HG03060 (cell line): Measurements from ENCODE around the gene CGB7.
"Not testable (repeated sequence)": the region's sequence is repeated elsewhere in the genome, so short reads cannot be mapped to it uniquely, and the experiment has no call there.

Experiments used
- ATAC-seq: cut with Tn5 transposase; IDR thresholded peaks from one replicate; pipeline ENCODE4 v1.9.1; 2021; ENCODE audit warnings: low read depth, moderate number of reproducible peaks; ENCODE audit not compliant: unreplicated experiment

The CGB7 gene

DNA sequence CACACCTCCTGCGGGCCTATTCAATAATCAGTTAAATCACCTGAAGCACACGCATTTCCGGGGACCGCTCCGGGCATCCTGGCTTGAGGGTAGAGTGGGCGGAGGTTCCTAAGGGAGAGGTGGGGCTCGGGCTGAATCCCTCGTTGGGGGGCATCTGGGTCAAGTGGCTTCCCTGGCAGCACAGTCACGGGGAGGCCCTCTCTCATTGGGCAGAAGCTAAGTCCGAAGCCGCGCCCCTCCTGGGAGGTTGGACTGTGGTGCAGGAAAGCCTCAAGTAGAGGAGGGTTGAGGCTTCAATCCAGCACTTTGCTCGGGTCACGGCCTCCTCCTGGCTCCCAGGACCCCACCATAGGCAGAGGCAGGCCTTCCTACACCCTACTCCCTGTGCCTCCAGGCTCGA, 14.0 kb downstream of the CGB7 start, which contains the start of gene CGB5:
Gene CGB5 (plus strand): TSS at position 301 of the 400 bp plus-strand sequence. CDS start 362 bp downstream, outside the sequence.
- ATAC-seq: not testable (repeated sequence)

DNA sequence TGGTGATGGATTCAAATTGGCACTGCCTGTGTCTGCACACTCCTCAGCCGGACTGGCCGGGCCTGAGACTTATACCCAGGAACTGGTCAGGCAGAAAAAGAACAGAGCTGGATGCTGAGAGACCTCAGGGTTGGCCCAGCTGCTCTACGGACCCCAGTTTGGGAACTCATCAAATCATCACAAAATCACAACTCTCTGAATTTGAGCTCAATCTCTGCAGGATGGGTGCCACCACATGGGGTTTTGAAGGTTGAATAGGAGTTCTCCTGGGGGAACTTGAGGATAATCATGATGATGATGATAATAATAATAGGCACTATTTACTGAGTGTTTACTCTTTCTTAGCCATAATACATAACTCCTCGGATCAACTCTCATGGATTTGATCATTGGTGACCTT, 14.9 kb downstream of the CGB7 start:
- not testable (repeated sequence) for ATAC-seq

GRCh38 chr19:49042177-49042576, 15.4 kb downstream of the CGB7 start:
- no peak for ATAC-seq

DNA sequence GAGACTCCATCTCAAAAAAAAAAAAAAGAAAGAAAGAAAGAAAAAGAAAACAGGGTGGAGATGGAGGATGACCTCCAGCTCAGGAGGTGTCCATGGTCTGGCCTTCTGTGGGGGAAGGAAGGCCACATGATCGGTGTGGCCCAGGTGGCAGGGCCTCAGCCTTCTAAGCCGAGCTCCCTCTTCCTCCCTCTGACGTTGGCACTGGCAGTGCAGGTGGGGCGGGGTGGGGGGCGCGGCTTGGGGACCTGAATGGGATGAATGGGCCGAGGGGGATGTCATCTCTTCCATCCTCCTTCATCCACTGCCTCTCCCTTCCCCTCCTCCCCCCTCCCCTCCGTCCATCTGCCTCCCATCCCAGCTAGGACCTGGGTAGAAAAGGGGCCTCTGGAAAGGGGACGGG, 17.8 kb downstream of the CGB7 start:
- ATAC-seq: not testable (repeated sequence)

DNA sequence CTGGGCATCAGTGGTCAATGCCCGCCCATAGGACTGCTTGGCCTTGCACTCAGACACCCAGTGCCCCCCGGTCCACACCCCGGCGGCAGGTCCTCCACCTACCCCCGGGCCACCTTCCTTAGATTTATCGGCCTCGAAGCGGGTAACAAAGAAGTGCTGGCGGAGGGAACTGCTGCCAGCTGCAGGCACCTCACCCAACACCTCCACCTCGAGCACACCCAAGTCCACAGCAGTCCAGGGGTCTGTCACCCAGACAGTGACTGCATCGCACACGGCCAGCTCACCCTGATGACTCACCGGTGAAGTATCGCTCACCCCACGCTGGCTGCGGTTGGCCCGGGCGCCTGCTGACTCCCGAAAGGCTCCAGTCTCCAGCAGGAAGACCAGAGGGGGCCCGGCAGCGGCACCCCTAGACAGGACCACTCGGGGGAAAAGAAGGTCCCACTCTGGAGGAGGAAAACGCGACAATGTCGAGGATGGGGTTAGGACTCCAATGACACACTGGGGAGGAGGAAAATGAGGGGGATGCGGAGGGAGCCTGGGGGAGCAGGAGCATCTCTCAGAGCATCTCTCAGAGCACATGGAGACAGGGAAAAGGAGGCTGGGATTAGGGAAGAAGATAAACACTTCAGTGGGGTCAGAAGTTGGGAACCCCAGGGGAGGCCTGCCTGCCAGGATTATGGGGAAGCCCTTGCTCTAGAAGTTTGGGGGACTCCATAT, 18.8 kb downstream of the CGB7 start:
- not testable (repeated sequence) for ATAC-seq

- not testable (repeated sequence) for ATAC-seq
These were observed 19.4 kb downstream of the CGB7 start for GRCh38 chr19:49038111-49038510.

GRCh38 chr19:49036815-49037214, 20.7 kb downstream of the CGB7 start, which contains the start of gene CGB1:
TSS of gene CGB1 (minus strand) at chr19:49036895. CDS start at chr19:49036711, 184 bp downstream.
- ATAC-seq: not testable (repeated sequence)

GRCh38 chr19:49031642-49032301, 25.8 kb downstream of the CGB7 start, which contains the start of gene CGB2:
TSS of gene CGB2 (plus strand) at chr19:49031890. CDS start at chr19:49032096, 206 bp downstream.
- ATAC-seq: not testable (repeated sequence)

- ATAC-seq: not testable (repeated sequence)
These were observed 27.2 kb downstream of the CGB7 start for GRCh38 chr19:49030323-49030722.

DNA sequence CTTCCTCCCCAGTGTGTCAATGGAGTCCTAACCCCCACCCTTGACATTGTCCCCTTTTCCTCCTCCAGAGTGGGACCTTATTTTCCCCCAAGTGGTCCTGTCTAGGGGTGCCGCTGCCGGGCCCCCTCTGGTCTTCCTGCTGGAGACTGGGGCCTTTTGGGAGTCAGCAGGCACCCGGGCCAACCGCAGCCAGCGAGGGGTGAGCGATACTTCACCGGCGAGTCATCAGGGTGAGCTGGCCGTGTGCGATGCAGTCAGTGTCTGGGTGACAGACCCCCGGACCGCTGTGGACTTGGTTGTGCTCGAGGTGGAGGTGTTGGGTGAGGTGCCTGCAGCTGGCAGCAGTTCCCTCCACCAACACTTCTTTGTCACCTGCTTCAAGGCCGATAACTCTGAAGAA, 27.8 kb downstream of the CGB7 start:
- ATAC-seq: not testable (repeated sequence)

- not testable (repeated sequence) for ATAC-seq
These were observed 28.9 kb downstream of the CGB7 start for GRCh38 chr19:49028686-49029085.

GRCh38 chr19:49025599-49025998, 31.9 kb downstream of the CGB7 start:
- not testable (repeated sequence) for ATAC-seq

- ATAC-seq: not testable (repeated sequence)
These were observed 32.5 kb downstream of the CGB7 start for GRCh38 chr19:49025088-49025487.

- ATAC-seq: not testable (repeated sequence)
These were observed 33.3 kb downstream of the CGB7 start, which contains the start of gene CGB3 for GRCh38 chr19:49024233-49024632. TSS of gene CGB3 (minus strand) at chr19:49024333. CDS start at chr19:49023971, 362 bp downstream.

DNA sequence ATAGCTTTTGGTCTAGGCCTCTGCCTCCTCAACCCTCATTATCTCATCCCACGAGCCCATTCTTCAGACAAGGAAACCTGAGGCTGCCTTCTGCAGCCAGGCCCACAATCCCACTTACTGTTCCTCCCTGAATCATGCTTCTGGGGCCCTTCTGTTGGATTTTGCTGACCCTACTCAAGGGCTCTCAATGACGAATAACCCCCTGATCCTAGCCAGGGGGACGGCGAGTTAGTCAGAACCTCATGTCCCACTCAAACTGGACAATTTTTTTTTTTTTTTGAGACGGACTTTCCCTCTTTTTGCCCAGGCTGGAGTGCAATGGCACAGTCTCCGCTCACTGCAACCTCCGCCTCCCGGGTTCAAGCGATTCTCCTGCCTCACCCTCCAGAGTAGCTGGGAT, 35.4 kb downstream of the CGB7 start:
- no peak for ATAC-seq

DNA sequence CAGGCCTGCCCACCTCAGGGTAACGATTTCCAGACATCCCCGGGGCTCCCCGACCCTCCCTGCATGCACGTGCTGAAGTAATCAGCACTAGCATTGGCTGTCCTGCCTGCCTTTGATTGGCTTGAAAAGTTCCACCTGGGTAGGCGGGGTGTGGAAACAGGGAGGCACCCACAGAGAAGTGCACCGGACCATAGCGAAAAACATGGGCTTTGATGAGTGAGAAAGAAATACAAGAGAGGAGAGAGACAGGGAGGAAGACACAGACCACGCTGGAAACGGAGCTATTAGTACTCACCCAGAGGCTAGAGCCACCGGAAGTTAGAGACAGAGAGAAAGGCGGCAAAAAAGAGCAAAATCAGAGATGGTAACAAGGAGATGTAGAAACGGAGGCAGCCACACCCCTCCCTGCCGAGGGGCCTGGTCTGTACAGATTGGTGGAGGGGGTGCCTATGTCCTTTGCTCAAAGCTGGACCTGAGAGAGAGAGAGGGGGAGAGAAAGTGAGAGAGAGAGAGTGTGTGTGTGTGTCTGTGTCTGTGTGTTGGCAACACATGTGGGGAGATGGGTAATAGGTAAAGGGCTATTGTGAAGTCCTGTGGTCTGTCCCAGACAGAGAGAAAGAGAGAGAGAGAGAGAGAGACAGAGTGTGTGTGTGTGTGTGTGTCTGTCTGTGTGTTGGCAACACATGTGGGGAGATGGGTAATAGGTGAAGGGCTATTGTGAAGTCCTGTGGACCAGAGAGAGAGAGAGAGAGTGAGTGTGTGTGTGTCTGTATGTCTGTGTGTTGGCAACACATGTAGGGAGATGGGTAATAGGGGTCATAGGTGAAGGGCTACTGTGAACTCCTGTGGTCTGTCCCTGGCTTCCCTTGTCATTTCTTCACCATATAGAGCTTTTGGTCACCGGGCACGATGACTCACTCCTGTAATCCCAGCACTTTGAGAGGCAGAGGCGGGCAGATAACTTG, 36.3 kb downstream of the CGB7 start:
- ATAC-seq: no peak

GRCh38 chr19:49020342-49020741, 37.2 kb downstream of the CGB7 start:
- ATAC-seq: no peak

DNA sequence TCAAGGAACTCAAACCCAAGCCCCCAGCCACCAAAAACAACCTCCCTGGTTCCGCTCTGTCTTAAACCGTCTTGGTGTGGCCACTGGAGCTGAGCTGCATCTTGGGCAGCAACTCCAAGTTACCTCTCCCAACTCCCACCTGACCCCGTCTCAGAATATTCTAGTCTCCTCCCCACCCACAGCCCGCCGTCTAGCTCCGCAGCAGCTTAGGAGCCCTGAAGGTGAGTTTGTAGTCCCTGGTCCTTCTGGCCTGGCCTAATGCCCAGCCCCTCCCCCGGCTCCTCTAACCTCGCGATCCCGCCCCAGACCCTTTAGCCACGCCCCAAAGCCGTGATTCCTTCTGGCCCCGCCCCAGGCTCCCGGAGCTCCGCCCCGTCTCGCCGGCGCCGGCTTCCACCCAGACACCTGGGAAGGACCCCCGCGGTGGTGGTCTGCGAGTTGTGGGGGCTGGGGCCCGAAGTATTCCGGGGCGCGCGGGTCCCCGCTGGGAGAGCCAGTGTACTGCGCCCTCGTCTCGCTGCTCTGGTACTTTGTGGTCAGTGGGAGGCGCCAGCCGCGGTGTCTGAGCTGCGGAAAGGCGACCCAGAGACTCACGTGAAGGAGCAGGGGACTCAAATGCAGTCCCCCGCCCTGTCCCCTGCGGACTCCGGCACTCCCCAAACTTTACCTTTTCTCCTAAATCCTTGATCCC, 38.2 kb downstream of the CGB7 start:
- ATAC-seq: no peak

- ATAC-seq: not testable (repeated sequence)
These were observed 38.9 kb downstream of the CGB7 start for GRCh38 chr19:49018388-49019241.
